Measurements from ENCODE around the gene RHOT2. TPM values are rescaled to one million over a fixed set of nuclear protein-coding genes. Genes with fewer than 3 reads are reported as not detected.

RHOT2 gene
- total and polyA plus RNA-seq, 2 donors (not counting 3 experiments of a cell fraction or from before 2014, with no cell fraction given): 106 to 139 TPM

GRCh38 chr16:682493-683395 lies 14.8 kb downstream of the RHOT2 start:
- no peaks in the 10 kb centered on the region for H3K9me1 ChIP-seq (replicated peaks; ENCODE audit: control insufficient read depth, extremely low read depth, insufficient read depth, low read length)
- dilution Hi-C loops (cut with MboI; ENCODE audit: extremely low pct_ligation_motif_present, low sequenced_read_pairs) (no loop called here), intact Hi-C loops (cut with micrococcal nuclease) (no loop called here)
- H2AFZ ChIP-seq (ENCODE audit: low read depth, low read length): no peak overlapping the region
- ChIA-PET POLR2A (no interaction called here), CTCF (no interaction called here)
- TF ChIP-seq JUN (IDR thresholded peaks at IDR 0.05; ENCODE audit: borderline replicate concordance, insufficient read depth, insufficient read length, low read depth) (no peak), FOS (IDR thresholded peaks at IDR 0.05; ENCODE audit: borderline replicate concordance, insufficient read depth, low read length) (no peak), GATA2 (IDR thresholded peaks at IDR 0.05; ENCODE audit: insufficient read depth, insufficient read length, low read depth, low read length) (no peak), CTCF (IDR thresholded peaks at IDR 0.05; ENCODE audit: extremely low read depth in 1 of 2, insufficient read depth in 1 of 2, low read depth in 1 of 2, low read length in 2 of 2) (no peak), POLR2AphosphoS5 (IDR thresholded peaks at IDR 0.05; ENCODE audit: insufficient read depth, low read depth, low read length) (no peak), EZH2 (IDR thresholded peaks at IDR 0.05; ENCODE audit: borderline replicate concordance, low read depth, low read length, severe bottlenecking) (no peak), POLR2A (IDR thresholded peaks at IDR 0.05; ENCODE audit: low read depth, low read length) (no peak), MAX (IDR thresholded peaks at IDR 0.05; ENCODE audit: insufficient read depth, insufficient read length) (no peak), MYC (IDR thresholded peaks at IDR 0.05; ENCODE audit: low read depth, low read length) (no peak)
- H3K9ac ChIP-seq (replicated peaks; ENCODE audit: extremely low read depth, insufficient read depth, low read length): no peak overlapping the region
- DNase-seq (ENCODE audit: low read depth, low spot score) (no peak), FAIRE-seq (no peak)
- H3K4me3 ChIP-seq (replicated peaks in 1 of 3; ENCODE audit: insufficient read depth in 1 of 3, low read depth in 1 of 3, low read length in 3 of 3): no peak overlapping the region
- no peak overlapping the region for H3K27ac ChIP-seq (ENCODE audit: insufficient read depth, low read depth, low read length)
- H3K36me3 ChIP-seq (ENCODE audit: control insufficient read depth in 2 of 2, extremely low read depth in 1 of 2, insufficient read depth in 2 of 2, low read length in 2 of 2): peaks cover 7 to 19% of the 10 kb centered on the region in 2 experiments
- no TSS peak for BruUV-seq (replicated peaks)
- no peaks in the 10 kb centered on the region for H3K27me3 ChIP-seq (ENCODE audit: control insufficient read depth in 2 of 2, insufficient read depth in 2 of 2, low read length in 2 of 2)
- no peaks in the 10 kb centered on the region for H3K9me3 ChIP-seq (replicated peaks; ENCODE audit: control insufficient read depth, insufficient read depth, low read length)
- H3K79me2 ChIP-seq (ENCODE audit: control insufficient read depth, insufficient read depth, low read length): peaks cover 31% of the 10 kb centered on the region
- no peak overlapping the region for H3K4me2 ChIP-seq (ENCODE audit: insufficient read depth, low read length)
- H4K20me1 ChIP-seq (replicated peaks; ENCODE audit: control insufficient read depth, extremely low read depth, insufficient read depth, low read length): no peaks in the 10 kb centered on the region
- peaks cover 20% of the 10 kb centered on the region for H3K4me1 ChIP-seq (ENCODE audit: control insufficient read depth, extremely low read depth, insufficient read depth, low read length)

All from endothelial cell of umbilical vein (primary cell).